H1 (cell line): ENCODE results near the gene SPAG17. TPM values are rescaled to one million over a fixed set of nuclear protein-coding genes. Genes with fewer than 3 reads are reported as not detected.

Source experiments
- CTCF ChIA-PET: fragments of 300-600 bp; sonication (Branson Sonifier 250); formaldehyde crosslinking; loops from one replicate; lab custom pipeline; 2021; ENCODE audit not compliant: partially characterized antibody; lab: Charles Lee
- POLR2A ChIA-PET: fragments of 300-600 bp; sonication (Branson Sonifier 250); formaldehyde crosslinking; loops from one replicate; lab custom pipeline; 2021; ENCODE audit warnings: inconsistent platforms; ENCODE audit not compliant: partially characterized antibody; lab: Charles Lee
- DNase-seq, 2 experiments: peaks; one replicate each; pipeline versions ENCODE4 v3.0.0 to v3.0.0-alpha.2; 2010 to 2022; ENCODE audit warnings: low spot score in 2 of 2, low read depth in 1 of 2, mixed read lengths in 1 of 2
- FAIRE-seq: peaks from 2 replicates; lab custom pipeline; 2011; peaks lifted over from hg19 to GRCh38; lab: Jason Lieb, UNC
- H2AFZ ChIP-seq: 2 replicates; pipeline ENCODE4 v1.8.1; 2012; ENCODE audit warnings: low read length, inconsistent platforms
- H2AK5ac ChIP-seq: 2 replicates; pipeline ENCODE4 v1.6.1; 2013; ENCODE audit warnings: low read depth, low read length
- H2BK120ac ChIP-seq: replicated peaks from 2 replicates; pipeline ENCODE3; 2013; ENCODE audit warnings: low read depth, low read length, inconsistent platforms
- H2BK12ac ChIP-seq: 2 replicates; pipeline ENCODE4 v1.6.1; 2013; ENCODE audit warnings: low read depth, low read length
- H2BK15ac ChIP-seq: 2 replicates; pipeline ENCODE4 v1.6.1; 2013; ENCODE audit warnings: low read length
- H2BK20ac ChIP-seq: 2 replicates; pipeline ENCODE4 v1.6.1; 2013; ENCODE audit warnings: low read length
- H2BK5ac ChIP-seq: 2 replicates; pipeline ENCODE4 v1.6.1; 2013; ENCODE audit warnings: low read depth, low read length
- H3K14ac ChIP-seq: 2 replicates; pipeline ENCODE4 v1.6.1; 2013; ENCODE audit warnings: inconsistent platforms; ENCODE audit not compliant: insufficient read length
- H3K18ac ChIP-seq: 2 replicates; pipeline ENCODE4 v1.6.1; 2013; ENCODE audit warnings: low read length; ENCODE audit errors: extremely low read depth
- H3K23ac ChIP-seq: 2 replicates; pipeline ENCODE4 v1.6.1; 2013; ENCODE audit warnings: inconsistent platforms; ENCODE audit not compliant: insufficient read length
- H3K23me2 ChIP-seq: 2 replicates; pipeline ENCODE4 v1.6.1; 2013; ENCODE audit warnings: low read depth, low read length
- H3K27ac ChIP-seq: 2 replicates; pipeline ENCODE4 v1.6.1; 2011; ENCODE audit warnings: low read depth, low read length, inconsistent platforms
- H3K27me3 ChIP-seq, 4 experiments: replicated peaks in 1 of 4; 1 replicate in 1 of 4; 2 replicates in 3 of 4; pipeline versions ENCODE4 v1.6.1 to v1.8.1; 2011 to 2013; ENCODE audit warnings: low read length in 3 of 4, mild to moderate bottlenecking in 3 of 4, inconsistent platforms in 2 of 4, mixed read lengths in 2 of 4, moderate library complexity in 1 of 4; ENCODE audit not compliant: control insufficient read depth in 3 of 4, insufficient read depth in 3 of 4; ENCODE audit errors: extremely low read depth in 1 of 4
- H3K36me3 ChIP-seq, 4 experiments: 2 replicates each; pipeline versions ENCODE4 v1.6.1 to v1.8.1; 2011 to 2013; ENCODE audit warnings: mild to moderate bottlenecking in 4 of 4, low read length in 3 of 4, moderate library complexity in 2 of 4, control low read depth in 1 of 4, inconsistent platforms in 1 of 4; ENCODE audit not compliant: insufficient read depth in 4 of 4, control insufficient read depth in 2 of 4
- H3K4ac ChIP-seq: replicated peaks from 2 replicates; pipeline ENCODE3; 2013; ENCODE audit warnings: low read length, low read depth, mixed read lengths, inconsistent platforms; ENCODE audit not compliant: insufficient read length
- H3K4me1 ChIP-seq, 4 experiments: replicated peaks in 1 of 4; 1 replicate in 1 of 4; 2 replicates in 3 of 4; pipeline versions ENCODE4 v1.6.1 to v1.8.1; 2011 to 2013; ENCODE audit warnings: low read length in 3 of 4, inconsistent platforms in 2 of 4, mixed read lengths in 1 of 4; ENCODE audit not compliant: insufficient read depth in 4 of 4, control insufficient read depth in 3 of 4
- H3K4me2 ChIP-seq, 2 experiments: 2 replicates each; pipeline versions ENCODE4 v1.6.1 to v1.8.1; 2011 to 2013; ENCODE audit warnings: low read depth in 2 of 2, low read length in 2 of 2, control low read depth in 1 of 2, inconsistent platforms in 1 of 2, mild to moderate bottlenecking in 1 of 2; ENCODE audit not compliant: insufficient read depth in 1 of 2
- H3K4me3 ChIP-seq, 4 experiments: fragments of 200-600, 300-600 bp in 1 of 4; sonication (generic), shearing (Covaris generic), sonication (Bioruptor Twin) in 1 of 4; 2 replicates each; pipeline versions ENCODE4 v1.5.1 to v1.8.1; 2011 to 2016; ENCODE audit warnings: low read length in 4 of 4, low read depth in 3 of 4, control low read depth in 2 of 4, inconsistent platforms in 2 of 4, mild to moderate bottlenecking in 2 of 4, mixed read lengths in 1 of 4, moderate library complexity in 1 of 4; ENCODE audit not compliant: insufficient read depth in 2 of 4; ENCODE audit errors: extremely low read depth in 1 of 4
- H3K56ac ChIP-seq: replicated peaks from 2 replicates; pipeline ENCODE3; 2013; ENCODE audit warnings: low read depth, mild to moderate bottlenecking, mixed read lengths, low read length, inconsistent platforms; ENCODE audit not compliant: insufficient read length
- H3K79me1 ChIP-seq: 2 replicates; pipeline ENCODE4 v1.6.1; 2013; ENCODE audit warnings: low read depth, low read length, control low read depth
- H3K79me2 ChIP-seq, 2 experiments: 2 replicates each; pipeline versions ENCODE4 v1.6.1 to v1.8.1; 2012 to 2013; ENCODE audit warnings: low read length in 2 of 2, mild to moderate bottlenecking in 2 of 2, inconsistent platforms in 1 of 2; ENCODE audit not compliant: insufficient read depth in 2 of 2, control insufficient read depth in 1 of 2
- H3K9ac ChIP-seq, 4 experiments: replicated peaks in 1 of 4; 1 replicate in 1 of 4; 2 replicates in 3 of 4; pipeline versions ENCODE4 v1.6.1 to v1.8.1; 2011 to 2013; ENCODE audit warnings: low read depth in 3 of 4, low read length in 3 of 4, control low read depth in 2 of 4, mild to moderate bottlenecking in 2 of 4, moderate library complexity in 2 of 4, inconsistent platforms in 1 of 4; ENCODE audit errors: extremely low read depth in 1 of 4
- H3K9me3 ChIP-seq, 2 experiments: 2 replicates each; pipeline versions ENCODE4 v1.6.1 to v1.8.1; 2012 to 2013; ENCODE audit warnings: mild to moderate bottlenecking in 2 of 2, moderate library complexity in 2 of 2, control low read depth in 1 of 2, inconsistent platforms in 1 of 2, low read depth in 1 of 2, low read length in 1 of 2, mixed read lengths in 1 of 2; ENCODE audit not compliant: insufficient read depth in 2 of 2
- H4K20me1 ChIP-seq, 2 experiments: replicated peaks in 1 of 2; 2 replicates each; pipeline versions ENCODE3 to v1.8.1; 2011 to 2013; ENCODE audit warnings: inconsistent platforms in 2 of 2, low read length in 2 of 2, mild to moderate bottlenecking in 1 of 2; ENCODE audit not compliant: insufficient read depth in 2 of 2, control insufficient read depth in 1 of 2
- H4K5ac ChIP-seq: 2 replicates; pipeline ENCODE4 v1.6.1; 2013; ENCODE audit warnings: low read length, low read depth, mixed read lengths, inconsistent platforms; ENCODE audit not compliant: insufficient read length
- H4K8ac ChIP-seq: 2 replicates; pipeline ENCODE4 v1.8.0; 2013; ENCODE audit warnings: mild to moderate bottlenecking, moderate library complexity, low read length, inconsistent platforms; ENCODE audit not compliant: insufficient read depth; ENCODE audit errors: extremely low read depth
- H4K91ac ChIP-seq: replicated peaks from 2 replicates; pipeline ENCODE3; 2013; ENCODE audit warnings: low read length, mixed read lengths, inconsistent platforms; ENCODE audit not compliant: insufficient read length
- BRCA1 ChIP-seq: IDR thresholded peaks from 2 replicates; pipeline ENCODE4 v1.6.1; 2012; ENCODE audit warnings: low read depth, low read length, improper control_type of control experiment
- CHD2 ChIP-seq: IDR thresholded peaks from 2 replicates; pipeline ENCODE4 v1.6.1; 2012; ENCODE audit warnings: low read length, improper control_type of control experiment
- EGR1 ChIP-seq: IDR thresholded peaks from 2 replicates; pipeline ENCODE4 v1.6.1; 2011; ENCODE audit warnings: low read depth, low read length, borderline replicate concordance
- JUN ChIP-seq: IDR thresholded peaks from 2 replicates; pipeline ENCODE4 v1.6.1; 2011; ENCODE audit warnings: low read depth, mild to moderate bottlenecking, improper control_type of control experiment, low read length
- KDM5A ChIP-seq: fragments of 200-600 bp; IDR thresholded peaks from 2 replicates; pipeline ENCODE4 v1.7.1; 2012; ENCODE audit warnings: mild to moderate bottlenecking, low read length, inconsistent platforms, mixed read lengths
- PHF8 ChIP-seq: fragments of 200-600 bp; sonication (generic); conservative IDR thresholded peaks from 2 replicates; pipeline ENCODE4 v1.7.1; 2012; ENCODE audit warnings: low read depth, mild to moderate bottlenecking, inconsistent platforms, low read length, moderate library complexity
- POLR2A ChIP-seq, 2 experiments: IDR thresholded peaks; 1 replicate in 1 of 2; 2 replicates in 1 of 2; pipeline ENCODE4 v1.6.1; 2011; ENCODE audit warnings: low read depth in 2 of 2, low read length in 2 of 2, mild to moderate bottlenecking in 2 of 2; ENCODE audit errors: control extremely low read depth in 1 of 2
- SUZ12 ChIP-seq: fragments of 200-600 bp; sonication (generic); IDR thresholded peaks from 2 replicates; pipeline ENCODE4 v1.6.1; 2012; ENCODE audit warnings: mild to moderate bottlenecking, inconsistent platforms, low read length, moderate library complexity, mixed read lengths
- YY1 ChIP-seq: IDR thresholded peaks from 2 replicates; pipeline ENCODE4 v1.6.1; 2011; ENCODE audit warnings: low read depth, mild to moderate bottlenecking, low read length
- WGBS, 2 experiments: shearing (Covaris generic) in 1 of 2; methylation state at CpG; one replicate each; pipeline versions ENCODE4 v1.1.6 to v1.1.7; 2013 to 2015; ENCODE audit warnings: low lambda C conversion rate in 2 of 2, mixed read lengths in 2 of 2, inconsistent platforms in 1 of 2, low coverage in 1 of 2, missing lambda C conversion rate in 1 of 2; ENCODE audit not compliant: insufficient replicate concordance in 2 of 2, insufficient coverage in 1 of 2, insufficient read length in 1 of 2; ENCODE audit errors: extremely low coverage in 1 of 2, missing lambda C conversion rate in 1 of 2; 5-methylcytosine and 5-hydroxymethylcytosine counted together
- polyA plus RNA-seq, 7 experiments: library from polyadenylated mRNA; depleted of rRNA in 3 of 7; stranded (reverse) in 5 of 7; unstranded in 2 of 7; fragments of >200 nt in 5 of 7; fragments of 200-250 nt in 2 of 7; gene quantifications; 1 replicate in 5 of 7; 2 replicates in 1 of 7; 4 replicates in 1 of 7; pipeline versions ENCODE4 v1.2.1 to v1.2.3, GENCODE V29; 2011 to 2013; ENCODE audit warnings: missing spikeins in 2 of 7, mixed read lengths in 2 of 7
- total RNA-seq: library from RNA; stranded (reverse); fragmentation: NEBNext Ultra II Directional; extraction: Animal tissue kit (Norgen Biotek cat#: 25700); gene quantifications from 2 replicates; pipeline ENCODE4 v1.2.1, GENCODE V29; 2021
- TF ChIP-seq, protein P1 (sequence below): IDR thresholded peaks from 2 replicates; pipeline ENCODE4 v1.6.1; 2012; ENCODE audit warnings: inconsistent platforms
- TF ChIP-seq, protein P2 (sequence below): IDR thresholded peaks from 2 replicates; pipeline ENCODE4 v1.6.1; 2012; ENCODE audit warnings: low read length, inconsistent platforms

Gene SPAG17
- total and polyA plus RNA-seq, 2 of the 8 experiments (the other 6 are each of a cell fraction or from before 2014, with no cell fraction given), result 0.56 to 0.62 TPM

DNA sequence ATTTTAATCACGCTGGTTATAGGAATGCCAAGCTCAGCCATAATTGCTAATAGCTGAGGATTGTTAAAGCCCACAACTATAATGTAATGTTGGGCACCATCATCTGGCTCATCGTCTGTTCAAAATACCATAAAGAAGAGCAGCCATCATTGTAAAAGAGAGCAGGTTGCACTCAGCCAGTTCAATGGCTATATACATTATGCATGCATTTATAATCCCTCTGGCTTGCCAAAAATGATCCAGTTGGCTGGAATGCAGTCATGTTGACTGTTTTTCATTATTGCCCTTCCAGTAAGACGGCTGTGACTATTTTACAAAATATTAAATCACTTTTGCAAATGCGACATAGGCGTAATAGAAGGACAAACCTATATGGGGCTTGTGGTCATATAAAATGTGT lies 85.3 kb downstream of the SPAG17 start:
- Histone ChIP-seq H3K9ac (no peak overlapping the region), H2AK5ac (no peak overlapping the region), H2BK15ac (no peak overlapping the region), H3K27me3 (no peaks in the 10 kb centered on the region), H3K79me1 (no peaks in the 10 kb centered on the region), H4K91ac (no peak overlapping the region), H3K18ac (no peak overlapping the region), H2AFZ (no peak overlapping the region), H3K4me1 (no peaks in the 10 kb centered on the region), H3K23ac (no peak overlapping the region), H3K4me3 (no peak overlapping the region), H3K56ac (no peak overlapping the region), H3K9me3 (no peaks in the 10 kb centered on the region), H4K8ac (no peak overlapping the region), H4K20me1 (no peaks in the 10 kb centered on the region), H2BK120ac (no peak overlapping the region), H2BK5ac (no peak overlapping the region), H3K23me2 (no peaks in the 10 kb centered on the region; the same call in 1 of the 2 replicates), H2BK12ac (no peak overlapping the region), H3K79me2 (no peaks in the 10 kb centered on the region), H3K36me3 (no peaks in the 10 kb centered on the region), H2BK20ac (no peak overlapping the region), H3K27ac (no peak overlapping the region), H3K4me2 (no peak overlapping the region), H3K14ac (no peak overlapping the region), H4K5ac (no peak overlapping the region), H3K4ac (no peak overlapping the region)
- DNase-seq (no peak), FAIRE-seq (no peak)
- TF ChIP-seq, protein P1, sequence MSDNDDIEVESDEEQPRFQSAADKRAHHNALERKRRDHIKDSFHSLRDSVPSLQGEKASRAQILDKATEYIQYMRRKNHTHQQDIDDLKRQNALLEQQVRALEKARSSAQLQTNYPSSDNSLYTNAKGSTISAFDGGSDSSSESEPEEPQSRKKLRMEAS, result no peak
- no peak for TF ChIP-seq BRCA1
- no peak for TF ChIP-seq YY1
- no peak for TF ChIP-seq EGR1
- TF ChIP-seq SUZ12, result no peak
- TF ChIP-seq KDM5A, result no peak
- no peak for TF ChIP-seq POLR2A (IDR thresholded peaks at IDR 0.05; ENCODE audit: control extremely low read depth in 1 of 2, low read depth in 2 of 2, low read length in 2 of 2)
- TF ChIP-seq, protein P2, sequence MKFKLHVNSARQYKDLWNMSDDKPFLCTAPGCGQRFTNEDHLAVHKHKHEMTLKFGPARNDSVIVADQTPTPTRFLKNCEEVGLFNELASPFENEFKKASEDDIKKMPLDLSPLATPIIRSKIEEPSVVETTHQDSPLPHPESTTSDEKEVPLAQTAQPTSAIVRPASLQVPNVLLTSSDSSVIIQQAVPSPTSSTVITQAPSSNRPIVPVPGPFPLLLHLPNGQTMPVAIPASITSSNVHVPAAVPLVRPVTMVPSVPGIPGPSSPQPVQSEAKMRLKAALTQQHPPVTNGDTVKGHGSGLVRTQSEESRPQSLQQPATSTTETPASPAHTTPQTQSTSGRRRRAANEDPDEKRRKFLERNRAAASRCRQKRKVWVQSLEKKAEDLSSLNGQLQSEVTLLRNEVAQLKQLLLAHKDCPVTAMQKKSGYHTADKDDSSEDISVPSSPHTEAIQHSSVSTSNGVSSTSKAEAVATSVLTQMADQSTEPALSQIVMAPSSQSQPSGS, result no peak
- TF ChIP-seq PHF8, result no peak
- TF ChIP-seq CHD2, result no peak
- no peak for TF ChIP-seq JUN
- ChIA-PET POLR2A (no interaction called here), CTCF (no interaction called here)
- 94% methylated on average over 5 of the region's 5 CpGs; no CpG with 5 or more reads in 1 of the 2 experiments for WGBS, 2 experiments
